ENCODE results near the gene GRHL1. TPM values are rescaled to one million over a fixed set of nuclear protein-coding genes. Genes with fewer than 3 reads are reported as not detected.

GRHL1 gene
- total and polyA plus RNA-seq, 9 of the 15 experiments (the other 6 are each of a cell fraction or from before 2014, with no cell fraction given): 1.7 to 6.1 (median 4.7) TPM

- TF ChIP-seq STAT6 (CRISPR knock-in tag; IDR thresholded peaks at IDR 0.05) (peak; percentile 82; the same call in 1 of the 2 replicates), ZNF431 (CRISPR knock-in tag; IDR thresholded peaks at IDR 0.05) (peak; percentile 83), ATF2 (CRISPR knock-in tag; IDR thresholded peaks at IDR 0.05) (peak; percentile 96), TBP (optimal IDR thresholded peaks at IDR 0.05; ENCODE audit: low read depth, low read length) (peak; percentile 37)
Observed at GRCh38 chr2:10043906-10044601, 92.6 kb downstream of the GRHL1 start (continued).

Data from K562 (cell line).